Fibroblast of villous mesenchyme (primary cell): ENCODE data around the gene SKIDA1. TPM values are rescaled to one million over a fixed set of nuclear protein-coding genes. Genes with fewer than 3 reads are reported as not detected.
"Not testable (repeated sequence)": the region's sequence is repeated elsewhere in the genome, so short reads cannot be mapped to it uniquely, and the experiment has no call there.

Experiments
- DNase-seq: peaks from one replicate; pipeline ENCODE4 v3.0.0-alpha.2; 2010; ENCODE audit warnings: low read depth
- H3K4me3 ChIP-seq: 2 replicates; pipeline ENCODE4 v1.5.1; 2011; ENCODE audit warnings: low read depth, mild to moderate bottlenecking, low read length
- total RNA-seq: library from RNA; depleted of rRNA; stranded (reverse); fragments of >200 nt; gene quantifications from 2 replicates; pipeline ENCODE4 v1.2.3, GENCODE V29; 2012
- TF ChIP-seq, protein P1 (sequence below): IDR thresholded peaks from 2 replicates; pipeline ENCODE4 v1.5.1; 2012; ENCODE audit warnings: low read depth, mild to moderate bottlenecking, low read length; ENCODE audit not compliant: insufficient read depth

The SKIDA1 gene
- total RNA-seq, 1 donor = 0.43 TPM

GRCh38 chr10:21547246-21547645 is 21.8 kb upstream of the SKIDA1 start:
- DNase-seq = no peak
- no peak overlapping the region for H3K4me3 ChIP-seq
- TF ChIP-seq, protein P1, sequence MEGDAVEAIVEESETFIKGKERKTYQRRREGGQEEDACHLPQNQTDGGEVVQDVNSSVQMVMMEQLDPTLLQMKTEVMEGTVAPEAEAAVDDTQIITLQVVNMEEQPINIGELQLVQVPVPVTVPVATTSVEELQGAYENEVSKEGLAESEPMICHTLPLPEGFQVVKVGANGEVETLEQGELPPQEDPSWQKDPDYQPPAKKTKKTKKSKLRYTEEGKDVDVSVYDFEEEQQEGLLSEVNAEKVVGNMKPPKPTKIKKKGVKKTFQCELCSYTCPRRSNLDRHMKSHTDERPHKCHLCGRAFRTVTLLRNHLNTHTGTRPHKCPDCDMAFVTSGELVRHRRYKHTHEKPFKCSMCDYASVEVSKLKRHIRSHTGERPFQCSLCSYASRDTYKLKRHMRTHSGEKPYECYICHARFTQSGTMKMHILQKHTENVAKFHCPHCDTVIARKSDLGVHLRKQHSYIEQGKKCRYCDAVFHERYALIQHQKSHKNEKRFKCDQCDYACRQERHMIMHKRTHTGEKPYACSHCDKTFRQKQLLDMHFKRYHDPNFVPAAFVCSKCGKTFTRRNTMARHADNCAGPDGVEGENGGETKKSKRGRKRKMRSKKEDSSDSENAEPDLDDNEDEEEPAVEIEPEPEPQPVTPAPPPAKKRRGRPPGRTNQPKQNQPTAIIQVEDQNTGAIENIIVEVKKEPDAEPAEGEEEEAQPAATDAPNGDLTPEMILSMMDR = no peak

GRCh38 chr10:21540701-21541100 is 15.2 kb upstream of the SKIDA1 start:
- not testable (repeated sequence) for H3K4me3 ChIP-seq, DNase-seq

- H3K4me3 ChIP-seq = no peak overlapping the region
- TF ChIP-seq, protein P1 = no peak
- no peak for DNase-seq
Observed at GRCh38 chr10:21536874-21537273, 11.4 kb upstream of the SKIDA1 start.

DNA sequence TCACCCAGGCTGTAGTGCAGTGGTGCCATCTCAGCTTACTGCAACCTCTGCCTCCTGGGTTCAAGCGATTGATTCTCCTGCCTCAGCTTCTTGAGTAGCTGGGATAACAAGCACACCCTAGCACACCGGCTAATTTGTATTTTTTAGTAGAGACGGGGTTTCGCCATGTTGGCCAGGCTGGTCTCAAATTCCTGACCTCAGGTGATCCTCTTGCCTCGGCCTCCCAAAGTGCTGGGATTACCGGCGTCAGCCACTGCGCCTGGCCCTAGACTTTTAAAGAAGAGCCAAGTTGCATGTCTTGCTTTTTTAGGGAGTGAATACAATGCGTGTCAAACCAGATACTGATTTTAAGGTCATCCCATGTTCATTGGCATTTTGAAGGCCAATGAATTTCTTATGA is 10.5 kb upstream of the SKIDA1 start:
- peak overlapping the region; percentile 76 for H3K4me3 ChIP-seq
- not testable (repeated sequence) for DNase-seq

GRCh38 chr10:21535494-21535965 is 10.0 kb upstream of the SKIDA1 start:
- TF ChIP-seq, protein P1 = no peak
- DNase-seq = peak; percentile 24

GRCh38 chr10:21534604-21535493 is 9.4 kb upstream of the SKIDA1 start:
- DNase-seq = peak; percentile 55
- TF ChIP-seq, protein P1 = no peak
- peak overlapping the region; percentile 76 for H3K4me3 ChIP-seq

More at GRCh38 chr10:21535494-21535965, 10.0 kb upstream of the SKIDA1 start:
- H3K4me3 ChIP-seq = peak overlapping the region; percentile 76

DNA sequence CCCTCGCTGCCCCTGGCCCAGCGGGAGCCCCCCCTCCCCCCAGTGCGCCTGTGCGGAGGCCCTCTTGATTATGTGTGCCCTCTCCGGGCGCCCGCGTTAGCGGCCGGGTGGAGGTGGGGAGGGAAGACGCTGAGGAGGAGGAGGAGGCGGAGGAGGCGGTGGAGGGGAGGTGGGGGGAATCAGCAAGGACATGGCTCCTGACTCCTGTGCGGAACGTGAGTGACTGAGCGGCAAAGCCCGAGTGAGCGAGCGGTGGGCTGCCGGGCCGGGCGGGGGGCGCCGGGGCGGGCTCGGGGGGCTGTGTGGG is 8.8 kb upstream of the SKIDA1 start:
- TF ChIP-seq, protein P1 = no peak
- peak overlapping the region; percentile 76 for H3K4me3 ChIP-seq
- no peak for DNase-seq
